Neural cell (in vitro differentiated cells): Measurements from ENCODE around the gene KLF13. TPM values are rescaled to one million over a fixed set of nuclear protein-coding genes. Genes with fewer than 3 reads are reported as not detected.

Source experiments
- H2AFZ ChIP-seq: fragments of 200-600, 300-800 bp; sonication (generic), shearing (Covaris generic); 2 replicates; pipeline ENCODE4 v1.6.0; 2014; ENCODE audit warnings: low read depth, mild to moderate bottlenecking, antibody characterized with exemption, low read length, moderate library complexity
- H3F3A ChIP-seq: fragments of 200-600 bp; shearing (Covaris generic); 2 replicates; pipeline ENCODE4 v1.6.1; 2016; ENCODE audit warnings: mild to moderate bottlenecking, moderate library complexity, mixed read lengths, antibody characterized with exemption, low read length; ENCODE audit not compliant: insufficient read depth, poor library complexity, severe bottlenecking
- H3K27ac ChIP-seq: fragments of 200-600, 300-800 bp; sonication (generic), shearing (Covaris generic); 2 replicates; pipeline ENCODE4 v1.5.1; 2014; ENCODE audit warnings: mild to moderate bottlenecking, low read length, moderate library complexity
- H3K27me3 ChIP-seq: fragments of 300-800, 200-600 bp; sonication (generic), shearing (Covaris generic); 2 replicates; pipeline ENCODE4 v1.6.0; 2014; ENCODE audit warnings: mild to moderate bottlenecking, low read depth, low read length, moderate library complexity; ENCODE audit not compliant: insufficient read depth
- H3K36me3 ChIP-seq: fragments of 300-800, 200-600 bp; sonication (generic), shearing (Covaris generic); 2 replicates; pipeline ENCODE4 v1.5.1; 2014; ENCODE audit warnings: mild to moderate bottlenecking, antibody characterized with exemption, low read length, moderate library complexity; ENCODE audit not compliant: insufficient read depth
- H3K4me2 ChIP-seq: fragments of 300-800, 200-600 bp; sonication (generic), shearing (Covaris generic); 2 replicates; pipeline ENCODE4 v1.6.0; 2014; ENCODE audit warnings: mild to moderate bottlenecking, low read length
- H3K4me3 ChIP-seq: fragments of 300-800, 200-600 bp; sonication (generic), shearing (Covaris generic); 2 replicates; pipeline ENCODE4 v1.5.1; 2014; ENCODE audit warnings: mild to moderate bottlenecking, low read length, moderate library complexity
- H3K79me2 ChIP-seq: fragments of 200-600 bp; shearing (Covaris generic); replicated peaks from 2 replicates; pipeline ENCODE4 v1.6.0; 2014; ENCODE audit warnings: mild to moderate bottlenecking, low read length, moderate library complexity; ENCODE audit not compliant: insufficient read depth
- H3K9ac ChIP-seq: fragments of 300-800, 200-600 bp; sonication (generic), shearing (Covaris generic); 2 replicates; pipeline ENCODE4 v1.6.1; 2016; ENCODE audit warnings: mild to moderate bottlenecking, low read length, mixed read lengths
- H3K9me2 ChIP-seq: fragments of 200-600 bp; shearing (Covaris generic); 2 replicates; pipeline ENCODE4 v1.6.1; 2016; ENCODE audit warnings: mild to moderate bottlenecking, low read length, mixed read lengths; ENCODE audit not compliant: insufficient read depth
- H3K9me3 ChIP-seq: fragments of 200-600, 300-800 bp; sonication (generic), shearing (Covaris generic); 2 replicates; pipeline ENCODE4 v1.6.1; 2016; ENCODE audit warnings: mild to moderate bottlenecking, mixed run types, low read length, moderate library complexity, mixed read lengths
- H4K20me1 ChIP-seq: fragments of 200-600 bp; shearing (Covaris generic); 2 replicates; pipeline ENCODE4 v1.6.1; 2016; ENCODE audit warnings: mild to moderate bottlenecking, mixed run types; ENCODE audit not compliant: insufficient read depth
- EP300 ChIP-seq: fragments of 450-650 bp; conservative IDR thresholded peaks from 2 replicates; pipeline ENCODE4 v1.6.1; 2014; ENCODE audit warnings: antibody characterized with exemption, mild to moderate bottlenecking, moderate library complexity; ENCODE audit not compliant: poor library complexity, severe bottlenecking
- EZH2 ChIP-seq: fragments of 200-600, 300-800 bp; shearing (Covaris generic), sonication (generic); IDR thresholded peaks from 2 replicates; pipeline ENCODE4 v1.6.1; 2014; ENCODE audit warnings: antibody characterized with exemption, low read length, borderline replicate concordance, mild to moderate bottlenecking; ENCODE audit not compliant: insufficient read depth, poor library complexity, severe bottlenecking
- MXI1 ChIP-seq: fragments of 450-650 bp; conservative IDR thresholded peaks from 2 replicates; pipeline ENCODE4 v1.6.1; 2014; ENCODE audit warnings: antibody characterized with exemption, mild to moderate bottlenecking; ENCODE audit not compliant: poor library complexity, severe bottlenecking
- POLR2AphosphoS5 ChIP-seq: IDR thresholded peaks from 2 replicates; pipeline ENCODE4 v1.6.1; 2012
- RAD21 ChIP-seq: fragments of 450-650 bp; conservative IDR thresholded peaks from 2 replicates; pipeline ENCODE4 v1.6.1; 2014; ENCODE audit warnings: antibody characterized with exemption, mild to moderate bottlenecking, moderate library complexity
- SMC3 ChIP-seq: fragments of 450-650 bp; conservative IDR thresholded peaks from 2 replicates; pipeline ENCODE4 v1.6.1; 2014; ENCODE audit warnings: antibody characterized with exemption, mild to moderate bottlenecking, moderate library complexity; ENCODE audit not compliant: poor library complexity
- TAF1 ChIP-seq: IDR thresholded peaks from 2 replicates; pipeline ENCODE4 v1.6.1; 2012; ENCODE audit warnings: low read depth
- polyA plus RNA-seq: library from polyadenylated mRNA; depleted of rRNA; stranded (reverse); fragments of >200 nt; gene quantifications from 2 replicates; pipeline ENCODE4 v1.2.3, GENCODE V29; 2014
- TF ChIP-seq, protein P1 (sequence below): IDR thresholded peaks from 2 replicates; pipeline ENCODE4 v1.6.1; 2012; ENCODE audit warnings: borderline replicate concordance
- TF ChIP-seq, protein P2 (sequence below): fragments of 450-650 bp; IDR thresholded peaks from 2 replicates; pipeline ENCODE4 v1.5.1; 2014; ENCODE audit warnings: antibody characterized with exemption, mild to moderate bottlenecking, moderate library complexity; ENCODE audit not compliant: poor library complexity, severe bottlenecking

The KLF13 gene
- polyA plus RNA-seq, 1 donor from 2014 or later = 17.0 TPM

DNA sequence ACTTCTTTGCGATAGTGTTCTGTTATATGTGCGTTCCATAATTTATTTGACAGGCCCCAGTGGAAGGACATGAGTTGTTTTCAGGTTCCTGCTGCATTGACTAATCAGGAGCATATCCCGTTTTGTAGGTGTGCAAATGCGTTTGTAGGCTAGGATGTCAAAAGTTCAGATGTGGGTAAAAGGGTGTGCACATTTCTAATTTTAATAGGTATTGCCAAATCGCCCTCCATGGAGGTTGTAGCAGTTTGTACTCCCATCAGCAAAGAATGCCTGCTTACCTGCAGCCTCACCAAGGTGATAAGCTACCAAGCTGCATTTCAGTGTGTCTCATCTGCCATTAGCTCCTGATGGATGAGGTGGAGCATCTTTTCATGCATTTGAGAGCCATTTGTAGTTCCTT, 36.3 kb downstream of the KLF13 start:
- Histone ChIP-seq H3K9ac (no peak overlapping the region), H4K20me1 (no peaks in the 10 kb centered on the region), H3K9me2 (no peaks in the 10 kb centered on the region), H3K27ac (no peak overlapping the region), H3K4me2 (no peak overlapping the region), H3K79me2 (peaks cover 37% of the 10 kb centered on the region), H3K4me3 (no peak overlapping the region), H3K27me3 (no peaks in the 10 kb centered on the region), H2AFZ (no peak overlapping the region), H3K9me3 (no peaks in the 10 kb centered on the region), H3K36me3 (no peaks in the 10 kb centered on the region), H3F3A (no peaks in the 10 kb centered on the region)
- TF ChIP-seq EP300 = no peak
- TF ChIP-seq, protein P1, sequence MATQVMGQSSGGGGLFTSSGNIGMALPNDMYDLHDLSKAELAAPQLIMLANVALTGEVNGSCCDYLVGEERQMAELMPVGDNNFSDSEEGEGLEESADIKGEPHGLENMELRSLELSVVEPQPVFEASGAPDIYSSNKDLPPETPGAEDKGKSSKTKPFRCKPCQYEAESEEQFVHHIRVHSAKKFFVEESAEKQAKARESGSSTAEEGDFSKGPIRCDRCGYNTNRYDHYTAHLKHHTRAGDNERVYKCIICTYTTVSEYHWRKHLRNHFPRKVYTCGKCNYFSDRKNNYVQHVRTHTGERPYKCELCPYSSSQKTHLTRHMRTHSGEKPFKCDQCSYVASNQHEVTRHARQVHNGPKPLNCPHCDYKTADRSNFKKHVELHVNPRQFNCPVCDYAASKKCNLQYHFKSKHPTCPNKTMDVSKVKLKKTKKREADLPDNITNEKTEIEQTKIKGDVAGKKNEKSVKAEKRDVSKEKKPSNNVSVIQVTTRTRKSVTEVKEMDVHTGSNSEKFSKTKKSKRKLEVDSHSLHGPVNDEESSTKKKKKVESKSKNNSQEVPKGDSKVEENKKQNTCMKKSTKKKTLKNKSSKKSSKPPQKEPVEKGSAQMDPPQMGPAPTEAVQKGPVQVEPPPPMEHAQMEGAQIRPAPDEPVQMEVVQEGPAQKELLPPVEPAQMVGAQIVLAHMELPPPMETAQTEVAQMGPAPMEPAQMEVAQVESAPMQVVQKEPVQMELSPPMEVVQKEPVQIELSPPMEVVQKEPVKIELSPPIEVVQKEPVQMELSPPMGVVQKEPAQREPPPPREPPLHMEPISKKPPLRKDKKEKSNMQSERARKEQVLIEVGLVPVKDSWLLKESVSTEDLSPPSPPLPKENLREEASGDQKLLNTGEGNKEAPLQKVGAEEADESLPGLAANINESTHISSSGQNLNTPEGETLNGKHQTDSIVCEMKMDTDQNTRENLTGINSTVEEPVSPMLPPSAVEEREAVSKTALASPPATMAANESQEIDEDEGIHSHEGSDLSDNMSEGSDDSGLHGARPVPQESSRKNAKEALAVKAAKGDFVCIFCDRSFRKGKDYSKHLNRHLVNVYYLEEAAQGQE = no peak
- no peak for TF ChIP-seq EZH2

DNA sequence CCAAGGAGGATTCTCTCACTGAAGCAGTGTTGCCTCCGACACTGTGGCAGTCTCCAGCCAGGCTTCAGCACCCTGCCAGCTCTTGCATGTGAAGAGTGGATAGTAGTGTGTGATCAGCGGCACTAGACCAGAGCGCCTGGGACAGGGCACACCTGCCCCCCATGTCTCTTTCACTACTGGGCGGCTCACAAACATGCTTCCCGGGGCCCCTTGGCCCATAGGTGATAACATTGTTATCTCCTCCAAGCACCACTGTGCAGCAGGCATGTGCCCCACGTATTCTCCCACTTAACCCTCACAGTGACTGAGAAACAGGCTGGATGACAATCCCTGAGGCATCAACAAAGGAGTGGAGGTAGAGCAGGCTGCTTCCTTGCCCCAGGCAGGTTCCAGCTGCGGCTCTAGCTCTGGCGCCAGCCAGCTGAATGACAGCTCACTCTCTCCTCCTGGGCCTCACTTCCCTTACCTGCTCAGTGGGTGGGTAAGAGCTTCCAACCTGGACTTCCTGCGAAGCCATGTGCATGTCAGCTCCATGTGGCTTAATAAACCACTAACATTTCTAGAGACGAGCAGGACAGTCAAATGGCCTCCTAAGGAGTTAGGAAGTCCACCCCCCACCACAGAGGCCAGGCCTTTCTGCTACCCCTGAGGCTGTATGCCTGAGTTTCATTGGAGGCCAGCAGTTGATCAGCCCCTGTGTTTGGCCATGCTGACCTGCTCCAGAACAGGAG, 37.8 kb downstream of the KLF13 start:
- Histone ChIP-seq H3K9me3 (no peaks in the 10 kb centered on the region), H3K4me3 (no peak overlapping the region), H3K27me3 (no peaks in the 10 kb centered on the region), H3F3A (no peaks in the 10 kb centered on the region), H3K9me2 (no peaks in the 10 kb centered on the region), H2AFZ (no peak overlapping the region), H3K4me2 (no peak overlapping the region), H4K20me1 (no peaks in the 10 kb centered on the region), H3K9ac (no peak overlapping the region), H3K27ac (no peak overlapping the region), H3K36me3 (no peaks in the 10 kb centered on the region), H3K79me2 (peaks cover 29% of the 10 kb centered on the region)
- TF ChIP-seq, protein P1 = no peak
- TF ChIP-seq SMC3 (no peak), RAD21 (no peak), EP300 (no peak), MXI1 (no peak), EZH2 (no peak), POLR2AphosphoS5 (no peak), TAF1 (no peak)
- TF ChIP-seq, protein P2, sequence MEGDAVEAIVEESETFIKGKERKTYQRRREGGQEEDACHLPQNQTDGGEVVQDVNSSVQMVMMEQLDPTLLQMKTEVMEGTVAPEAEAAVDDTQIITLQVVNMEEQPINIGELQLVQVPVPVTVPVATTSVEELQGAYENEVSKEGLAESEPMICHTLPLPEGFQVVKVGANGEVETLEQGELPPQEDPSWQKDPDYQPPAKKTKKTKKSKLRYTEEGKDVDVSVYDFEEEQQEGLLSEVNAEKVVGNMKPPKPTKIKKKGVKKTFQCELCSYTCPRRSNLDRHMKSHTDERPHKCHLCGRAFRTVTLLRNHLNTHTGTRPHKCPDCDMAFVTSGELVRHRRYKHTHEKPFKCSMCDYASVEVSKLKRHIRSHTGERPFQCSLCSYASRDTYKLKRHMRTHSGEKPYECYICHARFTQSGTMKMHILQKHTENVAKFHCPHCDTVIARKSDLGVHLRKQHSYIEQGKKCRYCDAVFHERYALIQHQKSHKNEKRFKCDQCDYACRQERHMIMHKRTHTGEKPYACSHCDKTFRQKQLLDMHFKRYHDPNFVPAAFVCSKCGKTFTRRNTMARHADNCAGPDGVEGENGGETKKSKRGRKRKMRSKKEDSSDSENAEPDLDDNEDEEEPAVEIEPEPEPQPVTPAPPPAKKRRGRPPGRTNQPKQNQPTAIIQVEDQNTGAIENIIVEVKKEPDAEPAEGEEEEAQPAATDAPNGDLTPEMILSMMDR = no peak
